GM20431 (cell line): ENCODE measurements around the gene DXO.

Experiments
- in situ Hi-C: fragments of 300-500 bp; cut with MseI, MboI; formaldehyde crosslinking; loops from one replicate; pipeline ENCODE4 v1.15.0; 2020; ENCODE audit warnings: low sequenced_read_pairs; ENCODE audit not compliant: unreplicated experiment

Gene DXO

DNA sequence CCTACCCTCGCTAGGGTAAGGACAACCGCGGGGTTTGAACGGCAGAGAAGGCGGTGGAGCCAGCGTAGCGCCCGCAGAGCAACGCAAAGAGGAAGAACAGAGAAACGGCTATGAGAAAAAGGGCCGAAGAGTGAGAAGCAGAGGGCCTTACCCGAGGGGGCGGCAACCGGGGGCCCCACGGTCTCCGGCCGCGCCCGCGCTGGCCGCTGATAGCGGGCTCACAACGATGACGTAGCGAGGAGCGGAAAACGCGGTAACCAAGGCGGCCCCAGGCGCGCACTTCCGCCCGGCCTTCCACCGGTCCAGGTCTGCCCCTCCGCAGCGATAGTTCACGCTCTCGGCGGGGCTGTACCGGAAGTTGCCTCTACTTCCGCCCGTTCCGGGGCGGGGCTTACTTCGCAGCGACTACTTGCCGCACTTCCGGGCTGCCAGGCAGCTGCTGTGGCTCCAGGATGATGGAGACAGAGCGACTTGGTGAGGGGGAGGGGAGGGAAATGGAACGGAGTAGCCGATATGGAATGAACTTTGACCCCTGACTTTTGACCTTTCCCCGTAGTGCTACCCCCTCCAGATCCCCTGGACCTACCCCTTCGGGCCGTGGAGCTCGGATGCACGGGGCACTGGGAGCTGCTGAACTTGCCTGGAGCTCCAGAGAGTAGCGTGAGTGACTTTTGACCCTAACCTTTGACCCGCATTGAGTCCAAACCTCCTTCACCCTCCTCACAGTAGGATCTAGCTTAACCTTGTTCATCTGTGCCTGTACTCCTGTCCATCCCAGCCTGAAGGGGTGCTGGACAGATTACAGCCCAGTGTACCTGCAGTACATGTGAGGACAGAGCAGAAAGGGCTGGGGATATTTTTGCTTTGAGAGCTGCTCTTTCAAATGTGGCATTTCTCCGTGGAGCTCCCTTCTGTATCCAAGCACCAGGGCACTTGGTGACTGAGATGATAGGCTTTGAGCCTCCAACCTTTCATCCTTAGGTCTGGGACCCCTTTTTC is 12.9 kb downstream of the DXO start, which contains the start of the genes NELFE and SKIC2:
Gene NELFE, minus strand, starts transcription at position 231 of the 999 bp plus-strand sequence. CDS start 525 bp downstream, outside the sequence.
Gene SKIC2, plus strand, starts transcription at position 435 of the 999 bp plus-strand sequence. Its CDS starts 18 bp downstream, at position 453.
- in situ Hi-C loops: no loop called here

DNA sequence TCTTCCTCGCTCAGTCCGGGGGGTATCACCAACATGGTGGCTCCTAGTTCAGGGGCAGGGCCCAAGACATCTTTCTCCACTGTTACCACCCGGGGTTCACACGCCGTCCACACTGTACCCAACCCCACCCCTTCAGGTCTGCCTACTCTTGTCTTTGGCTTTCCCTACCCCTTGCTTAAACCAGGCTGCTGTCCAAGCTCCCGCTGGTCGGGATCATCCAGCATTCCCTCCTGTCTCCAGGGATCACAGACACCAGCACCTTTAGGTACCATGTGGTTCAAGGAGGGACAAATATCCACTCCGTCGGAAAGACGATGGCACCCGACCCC is 13.6 kb downstream of the DXO start:
- in situ Hi-C loops: no loop called here

DNA sequence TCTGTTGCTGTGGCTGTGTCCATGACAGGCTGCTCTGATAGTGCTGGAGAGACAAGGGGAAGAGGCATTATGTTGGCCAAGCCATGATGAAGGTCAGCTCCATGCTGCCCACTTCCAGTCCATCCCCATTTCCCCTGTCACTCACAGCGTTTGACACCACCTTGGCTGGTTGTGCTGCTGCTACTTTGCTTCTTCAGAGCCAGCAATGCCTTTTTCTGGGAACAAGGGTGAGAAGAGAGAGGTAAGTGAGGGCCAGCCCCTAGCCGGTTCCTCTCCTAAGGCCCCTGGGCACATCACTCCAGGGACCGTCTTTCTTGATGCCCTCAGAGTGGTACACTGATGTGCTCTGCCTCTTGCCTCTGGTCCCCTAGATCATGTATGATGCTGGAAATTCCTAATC is 15.1 kb downstream of the DXO start:
- in situ Hi-C loops: no loop called here

DNA sequence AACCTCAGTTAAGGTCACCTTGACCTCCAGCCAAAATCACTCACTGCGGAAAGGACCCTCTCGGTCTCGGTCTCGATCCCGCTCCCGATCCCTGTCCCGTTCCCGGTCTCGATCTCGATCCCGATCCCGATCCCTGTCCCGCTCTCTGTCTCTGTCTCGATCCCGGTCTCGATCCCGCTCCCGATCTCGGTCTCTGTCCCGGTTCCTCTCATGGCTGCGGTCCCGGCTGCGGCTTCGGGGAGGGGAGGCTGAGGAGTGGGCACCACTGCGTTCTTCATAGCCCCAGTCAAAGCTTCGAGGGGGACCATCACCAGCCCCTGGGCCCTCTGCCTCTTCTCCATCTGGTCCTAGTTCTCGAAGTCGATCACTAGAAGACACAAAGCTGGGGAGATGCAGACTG is 17.4 kb downstream of the DXO start:
- in situ Hi-C loops: no loop called here

DNA sequence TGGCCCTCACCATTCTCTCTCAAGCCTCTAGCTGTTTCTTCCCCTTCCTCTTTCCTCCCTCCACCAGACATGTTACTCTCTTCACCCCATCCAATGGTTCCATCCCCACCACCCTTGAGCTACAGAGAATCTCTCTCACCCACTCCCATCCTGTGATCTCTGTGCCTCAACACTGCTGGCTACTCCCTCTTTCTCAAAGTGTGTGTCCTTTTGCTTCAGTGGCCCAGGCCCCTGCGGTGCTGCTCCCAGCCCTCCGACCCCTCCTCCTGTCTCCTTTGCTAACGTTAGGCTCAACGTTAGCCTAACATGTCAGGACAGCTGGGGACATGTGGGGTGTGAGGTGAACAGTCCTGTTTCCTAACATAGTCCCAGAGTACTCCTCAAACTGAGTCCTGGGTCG is 19.0 kb downstream of the DXO start:
- in situ Hi-C loops: no loop called here

DNA sequence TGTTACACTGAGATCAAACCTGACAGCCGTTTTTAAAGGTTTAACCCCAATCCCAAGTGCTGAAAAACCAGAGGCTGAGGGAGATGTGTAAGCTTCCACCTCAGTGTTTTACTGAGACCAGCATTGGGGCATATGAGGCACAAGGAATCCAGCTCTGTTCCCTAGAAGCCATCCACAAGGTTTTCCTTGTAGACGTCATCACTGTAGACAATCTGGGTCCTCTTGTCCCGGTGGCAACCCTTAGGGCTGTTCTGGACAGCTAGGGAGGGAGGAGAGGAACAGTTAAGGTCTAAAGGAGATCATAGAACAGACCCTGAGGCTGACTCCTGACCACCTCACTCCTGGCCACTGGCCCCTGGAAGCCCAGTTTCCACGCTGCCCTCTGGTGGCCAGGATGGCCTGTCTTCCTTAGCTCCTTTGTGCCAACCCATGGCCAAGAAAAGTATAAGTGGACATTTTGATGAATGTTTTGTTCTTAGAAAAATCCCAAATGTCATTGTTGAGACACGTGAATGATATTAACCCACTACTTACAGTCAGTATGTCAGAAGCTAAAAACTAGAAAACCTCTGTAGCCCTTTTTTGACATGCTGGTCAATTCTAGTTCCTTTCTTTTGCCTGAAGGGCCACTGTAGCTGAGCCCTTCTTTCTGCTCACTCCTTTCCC is 19.7 kb downstream of the DXO start:
- in situ Hi-C loops: no loop called here

DNA sequence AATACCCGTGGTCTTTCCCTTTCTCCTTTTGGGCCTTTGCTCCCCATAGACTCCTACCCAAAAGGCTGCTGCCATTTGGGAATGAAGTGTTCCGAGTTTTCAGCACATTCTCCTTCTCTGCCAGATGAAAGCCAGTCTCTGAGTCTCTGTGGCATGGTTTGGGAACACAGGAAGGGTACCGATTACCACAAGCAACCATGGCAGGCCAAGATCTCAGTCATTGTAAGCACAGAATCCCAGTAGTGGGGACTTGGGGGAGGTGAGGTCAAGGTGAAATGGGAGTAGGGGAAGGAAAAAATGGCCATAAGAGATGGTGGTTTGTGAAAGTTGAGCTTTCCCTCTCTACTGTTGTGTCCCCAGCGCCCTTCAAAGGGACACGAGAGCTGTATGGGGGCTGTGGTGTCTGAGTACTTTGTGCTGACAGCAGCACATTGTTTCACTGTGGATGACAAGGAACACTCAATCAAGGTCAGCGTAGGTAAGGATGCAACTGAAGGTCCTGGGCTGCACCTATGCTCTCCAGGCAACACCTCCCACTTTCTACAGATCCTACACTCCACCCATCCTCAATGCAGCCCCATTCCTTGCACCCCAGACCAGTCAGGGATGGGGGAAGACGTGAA is 21.9 kb downstream of the DXO start:
- in situ Hi-C loops: no loop called here

DNA sequence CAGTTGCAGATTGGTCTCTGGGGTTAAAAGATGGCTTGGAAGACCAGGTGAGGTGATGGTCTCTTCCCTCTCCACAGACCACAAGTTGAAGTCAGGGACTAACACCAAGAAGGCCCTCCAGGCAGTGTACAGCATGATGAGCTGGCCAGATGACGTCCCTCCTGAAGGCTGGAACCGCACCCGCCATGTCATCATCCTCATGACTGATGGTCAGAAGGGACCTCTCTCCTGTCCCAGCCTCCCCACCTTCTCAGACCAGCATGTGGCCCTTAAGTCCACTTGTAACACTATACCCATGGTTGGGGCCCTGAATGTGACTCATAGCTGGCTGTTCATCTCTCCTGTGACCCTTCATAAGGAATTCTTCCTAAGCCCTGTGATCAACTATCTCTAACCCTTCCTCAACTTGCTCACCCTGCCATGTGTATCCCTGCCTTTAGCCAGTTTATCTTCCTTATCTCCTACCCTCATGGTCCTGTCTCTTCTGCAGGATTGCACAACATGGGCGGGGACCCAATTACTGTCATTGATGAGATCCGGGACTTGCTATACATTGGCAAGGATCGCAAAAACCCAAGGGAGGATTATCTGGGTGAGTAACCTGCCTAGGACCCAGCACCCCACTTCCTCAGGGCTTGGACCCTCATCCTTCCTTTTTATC is 23.1 kb downstream of the DXO start:
- in situ Hi-C loops: no loop called here

DNA sequence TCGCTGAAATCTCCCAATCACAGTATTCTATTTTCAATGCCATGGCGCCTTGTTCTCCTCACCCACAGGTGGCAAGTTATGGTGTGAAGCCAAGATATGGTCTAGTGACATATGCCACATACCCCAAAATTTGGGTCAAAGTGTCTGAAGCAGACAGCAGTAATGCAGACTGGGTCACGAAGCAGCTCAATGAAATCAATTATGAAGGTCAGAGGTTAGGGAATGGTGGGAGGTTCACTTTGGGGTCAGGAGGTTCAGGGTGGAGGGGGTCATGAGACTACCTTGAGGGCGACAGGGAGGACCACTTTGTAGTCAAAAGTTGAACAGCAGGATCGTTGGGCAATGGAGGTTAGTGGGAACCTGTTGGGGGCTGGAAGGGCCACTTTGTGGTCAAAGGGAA is 23.6 kb downstream of the DXO start:
- in situ Hi-C loops: no loop called here

DNA sequence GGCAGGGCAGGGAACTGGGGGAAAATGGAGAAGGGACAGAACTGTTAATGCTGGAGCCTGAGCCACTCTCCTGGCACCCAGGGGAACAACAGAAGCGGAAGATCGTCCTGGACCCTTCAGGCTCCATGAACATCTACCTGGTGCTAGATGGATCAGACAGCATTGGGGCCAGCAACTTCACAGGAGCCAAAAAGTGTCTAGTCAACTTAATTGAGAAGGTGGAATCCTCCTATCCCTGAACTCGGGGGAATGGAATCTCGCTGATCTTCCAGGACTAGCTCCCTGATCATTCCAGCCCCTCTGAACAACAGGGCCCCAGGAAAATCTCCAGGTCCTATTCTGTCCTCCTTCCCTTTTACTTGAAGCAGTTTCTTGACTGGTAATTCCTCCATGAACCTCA is 24.1 kb downstream of the DXO start:
- in situ Hi-C loops: no loop called here

DNA sequence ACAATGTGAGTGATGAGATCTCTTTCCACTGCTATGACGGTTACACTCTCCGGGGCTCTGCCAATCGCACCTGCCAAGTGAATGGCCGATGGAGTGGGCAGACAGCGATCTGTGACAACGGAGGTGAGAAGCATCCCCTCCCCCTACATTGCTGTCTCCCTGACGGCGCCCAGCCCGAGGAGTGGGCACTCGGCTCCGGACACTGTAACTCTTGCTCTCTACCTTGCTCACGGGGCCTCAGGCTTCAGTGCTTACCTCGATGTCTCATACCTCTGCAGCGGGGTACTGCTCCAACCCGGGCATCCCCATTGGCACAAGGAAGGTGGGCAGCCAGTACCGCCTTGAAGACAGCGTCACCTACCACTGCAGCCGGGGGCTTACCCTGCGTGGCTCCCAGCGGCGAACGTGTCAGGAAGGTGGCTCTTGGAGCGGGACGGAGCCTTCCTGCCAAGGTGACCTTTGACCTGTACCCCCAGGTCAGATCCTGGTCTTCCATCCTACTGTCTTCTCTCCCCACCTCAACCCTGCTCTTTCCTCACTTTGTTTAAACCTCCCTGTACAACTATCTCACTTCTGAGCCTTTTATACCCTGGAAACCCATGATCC is 24.8 kb downstream of the DXO start:
- in situ Hi-C loops: no loop called here

DNA sequence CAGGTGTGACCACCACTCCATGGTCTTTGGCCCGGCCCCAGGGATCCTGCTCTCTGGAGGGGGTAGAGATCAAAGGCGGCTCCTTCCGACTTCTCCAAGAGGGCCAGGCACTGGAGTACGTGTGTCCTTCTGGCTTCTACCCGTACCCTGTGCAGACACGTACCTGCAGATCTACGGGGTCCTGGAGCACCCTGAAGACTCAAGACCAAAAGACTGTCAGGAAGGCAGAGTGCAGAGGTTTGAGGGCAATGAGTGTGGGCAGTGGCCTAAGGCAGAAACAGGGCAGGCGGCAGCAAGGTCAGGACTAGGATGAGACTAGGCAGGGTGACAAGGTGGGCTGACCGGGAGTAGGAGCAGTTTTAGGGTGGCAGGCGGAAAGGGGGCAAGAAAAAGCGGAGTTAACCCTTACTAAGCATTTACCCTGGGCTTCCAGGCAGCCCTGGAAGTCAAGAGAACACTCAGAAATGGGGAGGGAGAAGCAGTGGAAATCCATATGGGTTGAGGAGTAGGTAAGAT is 25.5 kb downstream of the DXO start:
- in situ Hi-C loops: no loop called here

DNA sequence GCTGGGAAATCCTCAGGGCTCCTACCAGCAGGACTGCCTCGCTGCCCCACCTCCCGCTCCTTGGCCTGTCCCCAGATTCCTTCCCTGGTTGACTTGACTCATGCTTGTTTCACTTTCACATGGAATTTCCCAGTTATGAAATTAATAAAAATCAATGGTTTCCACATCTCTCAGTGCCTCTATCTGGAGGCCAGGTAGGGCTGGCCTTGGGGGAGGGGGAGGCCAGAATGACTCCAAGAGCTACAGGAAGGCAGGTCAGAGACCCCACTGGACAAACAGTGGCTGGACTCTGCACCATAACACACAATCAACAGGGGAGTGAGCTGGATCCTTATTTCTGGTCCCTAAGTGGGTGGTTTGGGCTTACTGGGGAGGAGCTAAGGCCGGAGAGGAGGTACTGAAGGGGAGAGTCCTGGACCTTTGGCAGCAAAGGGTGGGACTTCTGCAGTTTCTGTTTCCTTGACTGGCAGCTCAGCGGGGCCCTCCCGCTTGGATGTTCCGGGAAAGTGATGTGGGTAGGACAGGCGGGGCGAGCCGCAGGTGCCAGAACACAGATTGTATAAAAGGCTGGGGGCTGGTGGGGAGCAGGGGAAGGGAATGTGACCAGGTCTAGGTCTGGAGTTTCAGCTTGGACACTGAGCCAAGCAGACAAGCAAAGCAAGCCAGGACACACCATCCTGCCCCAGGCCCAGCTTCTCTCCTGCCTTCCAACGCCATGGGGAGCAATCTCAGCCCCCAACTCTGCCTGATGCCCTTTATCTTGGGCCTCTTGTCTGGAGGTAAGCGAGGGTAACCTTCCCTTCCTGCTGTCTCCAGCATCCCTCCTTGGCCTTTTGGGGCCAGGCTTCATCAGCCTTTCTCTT is 26.2 kb downstream of the DXO start, which contains the start of gene CFB:
Gene CFB, plus strand, starts transcription at position 589 of the 863 bp plus-strand sequence. Its CDS starts 127 bp downstream, at position 716.
- in situ Hi-C loops: no loop called here

DNA sequence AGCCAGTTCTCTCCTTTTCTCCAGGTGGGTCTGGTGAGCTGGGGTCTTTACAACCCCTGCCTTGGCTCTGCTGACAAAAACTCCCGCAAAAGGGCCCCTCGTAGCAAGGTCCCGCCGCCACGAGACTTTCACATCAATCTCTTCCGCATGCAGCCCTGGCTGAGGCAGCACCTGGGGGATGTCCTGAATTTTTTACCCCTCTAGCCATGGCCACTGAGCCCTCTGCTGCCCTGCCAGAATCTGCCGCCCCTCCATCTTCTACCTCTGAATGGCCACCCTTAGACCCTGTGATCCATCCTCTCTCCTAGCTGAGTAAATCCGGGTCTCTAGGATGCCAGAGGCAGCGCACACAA is 26.8 kb downstream of the DXO start:
- in situ Hi-C loops: no loop called here

DNA sequence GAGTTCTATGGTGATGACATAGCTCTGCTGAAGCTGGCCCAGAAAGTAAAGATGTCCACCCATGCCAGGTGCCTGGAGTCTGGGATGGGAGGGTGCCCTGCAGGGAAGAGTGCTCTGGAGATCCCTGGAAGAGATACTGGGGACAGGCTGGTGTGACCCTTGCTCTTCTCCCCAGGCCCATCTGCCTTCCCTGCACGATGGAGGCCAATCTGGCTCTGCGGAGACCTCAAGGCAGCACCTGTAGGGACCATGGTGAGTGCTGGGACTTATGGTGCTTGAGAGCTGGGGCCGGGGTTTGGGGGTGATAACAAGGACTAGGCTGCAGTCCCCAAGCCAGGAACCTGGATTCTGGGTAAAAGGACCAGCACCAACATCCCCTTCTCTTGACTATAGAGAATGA is 28.2 kb downstream of the DXO start:
- in situ Hi-C loops: no loop called here

DNA sequence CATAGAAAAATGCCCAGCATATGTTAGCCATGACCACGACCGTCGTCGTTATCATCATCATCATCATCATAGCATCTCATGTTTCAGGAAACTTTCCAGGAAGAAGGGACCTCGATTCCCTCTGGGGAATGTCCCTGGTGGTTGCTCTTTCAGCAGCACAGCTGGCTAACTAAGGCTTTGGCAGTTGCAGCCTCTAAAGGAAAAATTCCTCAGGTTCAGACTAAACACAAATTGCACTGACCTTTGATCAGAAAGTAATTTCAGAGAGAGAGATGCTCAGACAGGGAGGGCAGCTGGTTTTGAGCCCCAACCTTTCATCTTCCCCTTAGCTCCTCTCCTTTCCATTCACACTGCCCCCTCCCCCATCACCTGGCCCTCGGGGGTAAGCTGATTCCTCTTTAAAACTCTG is 31.7 kb downstream of the DXO start:
- in situ Hi-C loops: no loop called here

DNA sequence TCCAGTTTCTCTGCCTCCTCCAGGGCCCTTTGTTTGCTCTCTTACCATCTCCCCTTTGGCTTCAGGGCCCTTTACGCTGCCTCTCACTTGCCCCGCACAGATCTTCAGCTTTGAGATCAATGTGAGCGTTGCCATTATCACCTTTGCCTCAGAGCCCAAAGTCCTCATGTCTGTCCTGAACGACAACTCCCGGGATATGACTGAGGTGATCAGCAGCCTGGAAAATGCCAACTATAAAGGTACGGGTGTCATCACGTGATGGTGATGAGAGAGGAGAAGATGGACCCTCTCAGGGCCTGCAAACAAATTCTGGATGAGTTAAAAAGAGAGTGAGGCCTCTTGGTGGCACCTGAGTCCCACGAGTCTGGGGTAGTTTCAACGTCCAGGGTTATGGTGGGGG is 36.1 kb downstream of the DXO start:
- in situ Hi-C loops: no loop called here

DNA sequence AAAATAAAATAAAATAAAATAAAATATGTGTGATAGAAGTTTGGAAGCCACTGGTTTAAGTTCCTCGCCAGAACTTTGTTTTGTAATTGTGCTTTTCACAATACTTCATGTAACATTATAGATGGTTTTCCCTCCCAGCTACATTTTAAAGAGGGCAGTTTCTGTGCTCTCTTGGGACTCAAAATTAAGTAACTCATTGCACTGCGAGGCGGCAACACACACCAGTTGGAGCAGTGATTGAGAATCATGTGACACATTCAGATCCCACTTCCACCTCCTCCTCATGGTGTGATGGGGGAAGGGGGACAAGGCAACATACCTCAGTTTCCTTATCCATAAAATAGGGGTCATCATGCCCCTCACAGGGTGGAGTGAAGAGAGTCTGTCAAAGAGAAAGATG is 36.9 kb downstream of the DXO start:
- in situ Hi-C loops: no loop called here

DNA sequence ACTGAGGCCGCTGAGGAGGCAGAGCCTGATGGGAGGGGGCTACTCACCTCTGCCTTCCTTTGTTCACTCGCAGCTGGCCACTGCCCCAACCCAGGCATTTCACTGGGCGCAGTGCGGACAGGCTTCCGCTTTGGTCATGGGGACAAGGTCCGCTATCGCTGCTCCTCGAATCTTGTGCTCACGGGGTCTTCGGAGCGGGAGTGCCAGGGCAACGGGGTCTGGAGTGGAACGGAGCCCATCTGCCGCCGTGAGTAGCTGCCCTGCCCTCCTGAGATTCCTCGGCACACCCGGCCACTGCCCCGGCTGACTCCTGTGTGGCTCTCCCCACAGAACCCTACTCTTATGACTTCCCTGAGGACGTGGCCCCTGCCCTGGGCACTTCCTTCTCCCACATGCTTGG is 38.4 kb downstream of the DXO start:
- in situ Hi-C loops: no loop called here
